ENCODE data around the gene MTA2.
"Not testable (repeated sequence)": the region's sequence is repeated elsewhere in the genome, so short reads cannot be mapped to it uniquely, and the experiment has no call there.

Gene MTA2

GRCh38 chr11:62560566-62561103, 41.0 kb downstream of the MTA2 start:
- TF ChIP-seq, protein P1, sequence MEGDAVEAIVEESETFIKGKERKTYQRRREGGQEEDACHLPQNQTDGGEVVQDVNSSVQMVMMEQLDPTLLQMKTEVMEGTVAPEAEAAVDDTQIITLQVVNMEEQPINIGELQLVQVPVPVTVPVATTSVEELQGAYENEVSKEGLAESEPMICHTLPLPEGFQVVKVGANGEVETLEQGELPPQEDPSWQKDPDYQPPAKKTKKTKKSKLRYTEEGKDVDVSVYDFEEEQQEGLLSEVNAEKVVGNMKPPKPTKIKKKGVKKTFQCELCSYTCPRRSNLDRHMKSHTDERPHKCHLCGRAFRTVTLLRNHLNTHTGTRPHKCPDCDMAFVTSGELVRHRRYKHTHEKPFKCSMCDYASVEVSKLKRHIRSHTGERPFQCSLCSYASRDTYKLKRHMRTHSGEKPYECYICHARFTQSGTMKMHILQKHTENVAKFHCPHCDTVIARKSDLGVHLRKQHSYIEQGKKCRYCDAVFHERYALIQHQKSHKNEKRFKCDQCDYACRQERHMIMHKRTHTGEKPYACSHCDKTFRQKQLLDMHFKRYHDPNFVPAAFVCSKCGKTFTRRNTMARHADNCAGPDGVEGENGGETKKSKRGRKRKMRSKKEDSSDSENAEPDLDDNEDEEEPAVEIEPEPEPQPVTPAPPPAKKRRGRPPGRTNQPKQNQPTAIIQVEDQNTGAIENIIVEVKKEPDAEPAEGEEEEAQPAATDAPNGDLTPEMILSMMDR (IDR thresholded peaks at IDR 0.05; ENCODE audit: insufficient read depth, missing control alignments) = peak; percentile 59
- DNase-seq (ENCODE audit: insufficient read length, low spot score) (no peak), FAIRE-seq (no peak)

- FAIRE-seq = not testable (repeated sequence)
Observed at GRCh38 chr11:62559626-62560025, 42.0 kb downstream of the MTA2 start.

DNA sequence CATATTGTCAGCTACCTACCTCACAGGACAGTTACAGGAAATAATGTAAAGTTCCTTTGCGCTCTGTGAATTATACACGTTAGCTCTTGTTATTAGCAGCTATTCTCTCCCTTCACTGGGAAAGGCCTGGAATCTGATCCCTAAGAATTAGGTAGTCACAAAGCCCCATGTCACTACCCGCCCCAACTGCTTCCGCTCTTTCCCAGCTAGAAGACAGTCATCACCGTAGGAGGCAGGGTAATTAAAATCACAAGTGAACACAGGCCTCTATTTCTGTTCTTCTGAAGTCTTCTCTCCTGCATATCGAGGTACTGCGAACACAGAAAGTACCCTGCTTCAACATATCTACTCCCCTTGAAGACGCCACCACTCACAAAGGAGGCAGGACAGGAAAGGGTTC, 42.5 kb downstream of the MTA2 start:
- DNase-seq (ENCODE audit: insufficient read length, low spot score) = no peak
- FAIRE-seq = no peak
- TF ChIP-seq, protein P1 (IDR thresholded peaks at IDR 0.05; ENCODE audit: insufficient read depth, missing control alignments) = no peak

More at GRCh38 chr11:62559626-62560025, 42.0 kb downstream of the MTA2 start:
- not testable (repeated sequence) for DNase-seq (ENCODE audit: insufficient read length, low spot score)

DNA sequence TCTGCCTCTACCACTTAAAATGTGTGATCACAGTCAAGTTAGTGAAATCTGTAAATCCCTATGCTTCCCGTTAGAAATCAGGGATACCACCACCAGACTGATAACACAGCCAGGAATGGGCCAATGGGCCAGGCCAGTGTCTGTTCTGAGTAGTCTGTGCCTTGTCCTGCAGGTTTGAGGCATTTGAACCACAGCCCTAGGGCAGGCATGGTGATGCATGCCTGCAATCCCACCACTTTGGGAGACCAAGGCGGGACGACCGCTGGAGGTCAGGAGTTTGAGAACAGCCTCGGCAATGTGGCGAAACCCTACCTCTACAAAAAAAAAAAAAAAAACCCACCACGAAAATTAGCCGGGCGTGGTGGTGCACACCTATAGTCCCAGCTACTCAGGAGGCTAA, 43.0 kb downstream of the MTA2 start:
- DNase-seq (ENCODE audit: insufficient read length, low spot score) (no peak), FAIRE-seq (no peak)
- TF ChIP-seq, protein P1 (IDR thresholded peaks at IDR 0.05; ENCODE audit: insufficient read depth, missing control alignments) = no peak

- FAIRE-seq (no peak), DNase-seq (ENCODE audit: insufficient read length, low spot score) (no peak)
Observed at GRCh38 chr11:62556875-62557631, 44.6 kb downstream of the MTA2 start.

DNA sequence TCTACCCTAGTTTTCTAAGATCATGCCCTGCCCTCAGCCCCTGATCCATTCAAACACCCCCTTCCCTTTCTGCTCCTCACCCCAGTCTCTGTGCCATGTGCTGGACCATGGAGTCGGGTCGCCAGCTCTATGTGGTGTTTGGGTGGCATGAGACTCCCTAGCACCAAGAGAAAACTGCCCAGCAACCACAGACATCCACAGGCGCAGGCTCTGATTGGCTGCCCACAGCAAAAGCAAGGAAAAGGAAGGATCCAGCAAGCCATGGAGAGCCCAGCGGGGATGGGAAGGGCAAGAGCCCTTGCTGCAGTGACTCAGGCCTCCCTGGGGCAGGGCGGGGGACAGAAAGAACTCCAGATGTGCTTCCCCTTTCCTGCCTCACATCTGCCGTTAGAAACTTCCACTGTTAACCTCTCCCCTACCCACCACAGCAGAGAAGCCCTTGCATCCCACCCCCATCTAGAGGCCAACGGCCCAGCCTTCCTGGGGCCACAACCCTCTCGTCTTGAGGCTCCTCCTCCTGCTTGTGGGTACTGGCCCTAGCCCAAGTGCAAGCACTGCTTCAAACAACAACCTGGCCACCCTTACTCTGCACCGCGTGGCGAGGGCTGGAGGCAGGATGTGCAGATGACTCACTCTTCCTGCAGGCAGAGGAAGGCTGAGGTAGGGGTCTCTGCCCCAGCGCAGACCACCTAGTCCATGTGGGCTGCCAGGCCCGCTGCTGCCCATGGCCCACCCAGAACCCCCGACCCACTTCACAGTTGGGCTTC, 45.4 kb downstream of the MTA2 start:
- DNase-seq (ENCODE audit: insufficient read length, low spot score) (peak; percentile 92), FAIRE-seq (no peak)
- TF ChIP-seq, protein P1 (IDR thresholded peaks at IDR 0.05; ENCODE audit: insufficient read depth, missing control alignments) = no peak

More at GRCh38 chr11:62556875-62557631, 44.6 kb downstream of the MTA2 start:
- TF ChIP-seq, protein P1 (IDR thresholded peaks at IDR 0.05; ENCODE audit: insufficient read depth, missing control alignments) = no peak

DNA sequence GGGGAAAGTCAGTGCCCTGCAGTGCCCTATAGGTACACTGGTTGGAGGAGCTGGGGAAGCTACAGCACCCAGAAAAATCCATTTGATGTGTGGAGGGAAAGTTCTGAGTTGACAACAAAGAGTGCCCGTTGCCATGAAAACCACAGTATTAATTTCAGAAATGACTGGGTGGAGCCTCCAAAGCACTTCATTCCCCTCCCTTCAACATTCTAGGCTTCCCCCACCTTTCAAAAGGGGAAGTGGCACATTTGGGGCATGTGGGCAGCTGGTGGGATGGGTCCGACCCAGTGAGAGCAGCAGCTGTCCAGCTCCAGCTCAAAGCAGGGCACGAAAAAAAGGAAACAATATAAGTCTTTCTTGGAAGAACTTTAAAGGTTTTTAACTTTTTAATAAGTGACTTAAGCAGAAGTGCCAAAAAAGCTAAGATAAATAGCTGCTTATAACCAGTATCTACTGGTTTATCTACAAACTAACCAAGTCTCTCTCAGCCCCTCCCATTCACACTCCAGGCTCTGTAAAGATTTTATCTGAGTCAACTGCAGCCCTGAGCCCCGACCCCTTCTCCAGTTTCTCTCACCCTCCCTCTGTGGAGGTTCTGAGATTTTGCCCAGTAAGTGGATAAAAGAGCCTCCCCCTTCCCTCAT, 46.1 kb downstream of the MTA2 start:
- TF ChIP-seq, protein P1 (IDR thresholded peaks at IDR 0.05; ENCODE audit: insufficient read depth, missing control alignments) = no peak
- DNase-seq (ENCODE audit: insufficient read length, low spot score) (no peak), FAIRE-seq (no peak)

Data from D721Med (cell line).